ENCODE measurements around the gene ZDHHC14. TPM values are rescaled to one million over a fixed set of nuclear protein-coding genes. Genes with fewer than 3 reads are reported as not detected.
"Not testable (repeated sequence)": the region's sequence is repeated elsewhere in the genome, so short reads cannot be mapped to it uniquely, and the experiment has no call there.

Gene ZDHHC14
- total RNA-seq, 1 experiment from 2014 or later = 3.2 TPM

DNA sequence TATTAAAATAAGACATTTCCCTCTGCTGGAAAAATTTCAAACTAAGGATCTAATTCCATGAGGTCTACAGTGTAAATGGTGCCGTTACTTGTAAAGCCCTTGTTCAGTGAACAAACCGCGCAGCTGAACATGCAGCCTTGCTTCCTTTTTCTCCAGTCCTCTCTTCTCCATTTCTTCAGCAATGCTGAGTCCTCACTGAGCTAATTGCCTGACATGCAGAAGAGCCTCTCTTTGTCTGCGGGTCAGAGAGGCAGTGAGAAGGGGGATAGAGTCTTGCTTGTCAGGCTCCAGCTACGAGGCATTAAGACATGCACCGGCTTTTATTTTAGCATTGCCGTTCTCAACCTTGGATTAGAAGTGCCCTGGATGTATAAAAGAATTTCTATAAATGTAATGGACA is 25.7 kb downstream of the ZDHHC14 start:
- POLR2A ChIA-PET = interaction anchor here (0.6 to 0.7 kb wide), 2 partner anchors 64 to 82 kb away, joined by 3 read pairs; no protein-coding TSS in a partner anchor
- H3K36me3 Mint-ChIP-seq (ENCODE audit: insufficient read depth, unreplicated experiment) = no peaks in the 10 kb centered on the region
- DNase-seq (ENCODE audit: unreplicated experiment) = no peak
- CTCF ChIA-PET = interaction anchor here (0.6 to 1.1 kb wide), 2 partner anchors 10 to 467 kb away, joined by 3 to 4 read pairs; no protein-coding TSS in a partner anchor
- H3K9me3 Mint-ChIP-seq (ENCODE audit: unreplicated experiment) = no peaks in the 10 kb centered on the region
- no TSS peak for BruUV-seq (replicated peaks)
- no peaks in the 10 kb centered on the region for H3K27me3 Mint-ChIP-seq (ENCODE audit: insufficient read depth, unreplicated experiment)
- intact Hi-C loops (cut with micrococcal nuclease) = no loop called here
- no peak overlapping the region for H3K27ac Mint-ChIP-seq (ENCODE audit: low read depth, unreplicated experiment)
- no peaks in the 10 kb centered on the region for H3K4me1 Mint-ChIP-seq (ENCODE audit: insufficient read depth, unreplicated experiment)
- H3K4me3 Mint-ChIP-seq (ENCODE audit: unreplicated experiment) = no peak overlapping the region
- TF ChIP-seq, protein P1, sequence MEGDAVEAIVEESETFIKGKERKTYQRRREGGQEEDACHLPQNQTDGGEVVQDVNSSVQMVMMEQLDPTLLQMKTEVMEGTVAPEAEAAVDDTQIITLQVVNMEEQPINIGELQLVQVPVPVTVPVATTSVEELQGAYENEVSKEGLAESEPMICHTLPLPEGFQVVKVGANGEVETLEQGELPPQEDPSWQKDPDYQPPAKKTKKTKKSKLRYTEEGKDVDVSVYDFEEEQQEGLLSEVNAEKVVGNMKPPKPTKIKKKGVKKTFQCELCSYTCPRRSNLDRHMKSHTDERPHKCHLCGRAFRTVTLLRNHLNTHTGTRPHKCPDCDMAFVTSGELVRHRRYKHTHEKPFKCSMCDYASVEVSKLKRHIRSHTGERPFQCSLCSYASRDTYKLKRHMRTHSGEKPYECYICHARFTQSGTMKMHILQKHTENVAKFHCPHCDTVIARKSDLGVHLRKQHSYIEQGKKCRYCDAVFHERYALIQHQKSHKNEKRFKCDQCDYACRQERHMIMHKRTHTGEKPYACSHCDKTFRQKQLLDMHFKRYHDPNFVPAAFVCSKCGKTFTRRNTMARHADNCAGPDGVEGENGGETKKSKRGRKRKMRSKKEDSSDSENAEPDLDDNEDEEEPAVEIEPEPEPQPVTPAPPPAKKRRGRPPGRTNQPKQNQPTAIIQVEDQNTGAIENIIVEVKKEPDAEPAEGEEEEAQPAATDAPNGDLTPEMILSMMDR (IDR thresholded peaks at IDR 0.05; ENCODE audit: unreplicated experiment) = no peak

DNA sequence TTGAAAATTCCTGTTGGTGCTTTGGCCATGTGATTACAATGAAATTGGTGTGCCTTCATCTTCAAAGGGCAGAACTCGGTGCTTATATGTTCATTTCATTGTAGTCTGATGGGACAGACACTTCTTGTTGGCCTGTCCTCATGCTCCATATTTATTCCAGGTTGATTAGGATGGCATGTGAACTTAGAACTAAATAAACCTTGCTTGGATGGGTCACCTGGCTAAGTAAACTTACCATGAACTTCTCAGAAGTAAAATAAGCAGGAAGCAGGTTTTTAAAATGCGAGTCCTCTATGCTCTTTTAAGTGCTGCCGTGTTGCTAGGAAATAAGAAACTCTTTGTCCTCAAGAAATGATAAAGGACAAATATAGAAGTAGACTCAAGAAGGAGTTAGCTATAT is 26.7 kb downstream of the ZDHHC14 start:
- BruUV-seq (replicated peaks) = no TSS peak
- DNase-seq (ENCODE audit: unreplicated experiment) = no peak
- ChIA-PET CTCF (interaction anchor here (0.6 kb wide), 2 partner anchors 12 to 85 kb away, joined by 3 read pairs; no protein-coding TSS in a partner anchor), POLR2A (no interaction called here)
- Mint-ChIP-seq H3K4me1 (ENCODE audit: insufficient read depth, unreplicated experiment) (no peaks in the 10 kb centered on the region), H3K27ac (ENCODE audit: low read depth, unreplicated experiment) (no peak overlapping the region), H3K27me3 (ENCODE audit: insufficient read depth, unreplicated experiment) (no peaks in the 10 kb centered on the region), H3K9me3 (ENCODE audit: unreplicated experiment) (no peaks in the 10 kb centered on the region), H3K4me3 (ENCODE audit: unreplicated experiment) (no peak overlapping the region), H3K36me3 (ENCODE audit: insufficient read depth, unreplicated experiment) (no peaks in the 10 kb centered on the region)
- intact Hi-C loops (cut with micrococcal nuclease) = no loop called here
- TF ChIP-seq, protein P1 (IDR thresholded peaks at IDR 0.05; ENCODE audit: unreplicated experiment) = no peak

DNA sequence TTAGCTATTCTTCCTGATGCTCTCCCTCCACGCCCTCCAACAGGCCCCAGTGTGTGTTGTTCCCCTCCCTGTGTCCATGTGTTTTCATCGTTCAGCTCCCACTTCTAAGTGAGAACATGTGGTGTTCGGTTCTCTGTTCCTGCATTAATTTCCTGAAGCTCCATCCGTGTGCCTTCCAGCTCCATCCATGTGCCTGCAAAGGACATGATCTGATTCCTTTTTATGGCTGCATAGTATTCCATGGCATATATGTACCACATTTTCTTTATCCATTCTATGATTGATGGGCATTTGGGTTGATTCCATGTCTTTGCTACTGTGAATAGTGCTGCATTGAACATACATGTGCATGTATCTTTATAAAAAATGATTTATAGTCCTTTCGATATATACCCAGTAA is 27.4 kb downstream of the ZDHHC14 start:
- CTCF ChIA-PET = interaction anchor here (0.6 kb wide), 1 partner anchor 16 kb away, joined by 3 read pairs; no protein-coding TSS in a partner anchor
- POLR2A ChIA-PET = not testable (repeated sequence)

DNA sequence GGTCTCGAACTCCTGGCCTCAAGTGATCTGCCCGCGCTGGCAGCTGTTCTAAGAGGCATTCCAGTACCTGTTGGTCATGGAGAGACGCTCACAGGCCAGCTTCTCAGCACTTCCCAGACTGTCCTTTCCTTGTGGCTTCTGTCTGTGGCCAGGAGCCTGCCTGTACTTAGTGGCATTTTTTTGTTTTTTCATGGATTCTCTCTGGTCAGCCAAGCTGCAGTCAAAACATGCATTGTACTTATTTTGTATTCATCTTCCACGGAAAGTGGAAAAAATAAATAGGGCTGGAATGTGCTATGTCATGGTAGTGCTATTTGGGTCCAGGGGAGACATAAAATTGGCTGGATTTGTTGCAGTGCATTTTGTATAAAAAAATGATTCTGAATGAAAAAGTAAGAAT is 29.1 kb downstream of the ZDHHC14 start:
- Mint-ChIP-seq H3K4me3 (ENCODE audit: unreplicated experiment) (no peak overlapping the region), H3K4me1 (ENCODE audit: insufficient read depth, unreplicated experiment) (no peaks in the 10 kb centered on the region), H3K27ac (ENCODE audit: low read depth, unreplicated experiment) (no peak overlapping the region)

More for the DNA sequence above, 27.4 kb downstream of the ZDHHC14 start:
- H3K4me1 Mint-ChIP-seq (ENCODE audit: insufficient read depth, unreplicated experiment); BruUV-seq (replicated peaks); DNase-seq (ENCODE audit: unreplicated experiment); H3K4me3 Mint-ChIP-seq (ENCODE audit: unreplicated experiment); intact Hi-C loops (cut with micrococcal nuclease); H3K9me3 Mint-ChIP-seq (ENCODE audit: unreplicated experiment); H3K36me3 Mint-ChIP-seq (ENCODE audit: insufficient read depth, unreplicated experiment); H3K27ac Mint-ChIP-seq (ENCODE audit: low read depth, unreplicated experiment); H3K27me3 Mint-ChIP-seq (ENCODE audit: insufficient read depth, unreplicated experiment): not testable (repeated sequence)

More for the DNA sequence above, 29.1 kb downstream of the ZDHHC14 start:
- TF ChIP-seq, protein P1 (IDR thresholded peaks at IDR 0.05; ENCODE audit: unreplicated experiment) = no peak
- Mint-ChIP-seq H3K9me3 (ENCODE audit: unreplicated experiment) (no peaks in the 10 kb centered on the region), H3K27me3 (ENCODE audit: insufficient read depth, unreplicated experiment) (no peaks in the 10 kb centered on the region), H3K36me3 (ENCODE audit: insufficient read depth, unreplicated experiment) (no peaks in the 10 kb centered on the region)
- BruUV-seq (replicated peaks) = no TSS peak
- CTCF ChIA-PET = interaction anchor here (0.5 to 1.4 kb wide), 2 partner anchors 66 to 161 kb away, joined by 3 read pairs; no protein-coding TSS in a partner anchor
- intact Hi-C loops (cut with micrococcal nuclease) = no loop called here
- no peak for DNase-seq (ENCODE audit: unreplicated experiment)
- POLR2A ChIA-PET = no interaction called here

All from MCF 10A (cell line).